ENCODE data around the gene THADA.

GRCh38 chr2:43472527-43473194 lies 123.2 kb downstream of the THADA start:
- TF ChIP-seq, protein P1, sequence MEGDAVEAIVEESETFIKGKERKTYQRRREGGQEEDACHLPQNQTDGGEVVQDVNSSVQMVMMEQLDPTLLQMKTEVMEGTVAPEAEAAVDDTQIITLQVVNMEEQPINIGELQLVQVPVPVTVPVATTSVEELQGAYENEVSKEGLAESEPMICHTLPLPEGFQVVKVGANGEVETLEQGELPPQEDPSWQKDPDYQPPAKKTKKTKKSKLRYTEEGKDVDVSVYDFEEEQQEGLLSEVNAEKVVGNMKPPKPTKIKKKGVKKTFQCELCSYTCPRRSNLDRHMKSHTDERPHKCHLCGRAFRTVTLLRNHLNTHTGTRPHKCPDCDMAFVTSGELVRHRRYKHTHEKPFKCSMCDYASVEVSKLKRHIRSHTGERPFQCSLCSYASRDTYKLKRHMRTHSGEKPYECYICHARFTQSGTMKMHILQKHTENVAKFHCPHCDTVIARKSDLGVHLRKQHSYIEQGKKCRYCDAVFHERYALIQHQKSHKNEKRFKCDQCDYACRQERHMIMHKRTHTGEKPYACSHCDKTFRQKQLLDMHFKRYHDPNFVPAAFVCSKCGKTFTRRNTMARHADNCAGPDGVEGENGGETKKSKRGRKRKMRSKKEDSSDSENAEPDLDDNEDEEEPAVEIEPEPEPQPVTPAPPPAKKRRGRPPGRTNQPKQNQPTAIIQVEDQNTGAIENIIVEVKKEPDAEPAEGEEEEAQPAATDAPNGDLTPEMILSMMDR (tag by site-specific recombination; IDR thresholded peaks at IDR 0.05): no peak
- TF ChIP-seq ZNF510 (tag by site-specific recombination; IDR thresholded peaks at IDR 0.05; ENCODE audit: insufficient replicate concordance) (no peak), ZBTB6 (tag by site-specific recombination; IDR thresholded peaks at IDR 0.05) (no peak), ZFP3 (tag by site-specific recombination; IDR thresholded peaks at IDR 0.05; ENCODE audit: low read depth) (no peak), ZBTB7A (tag by site-specific recombination; IDR thresholded peaks at IDR 0.05; ENCODE audit: low read depth) (no peak), REPIN1 (tag by site-specific recombination; IDR thresholded peaks at IDR 0.05; ENCODE audit: low read depth) (no peak)
- TF ChIP-seq, protein P2, sequence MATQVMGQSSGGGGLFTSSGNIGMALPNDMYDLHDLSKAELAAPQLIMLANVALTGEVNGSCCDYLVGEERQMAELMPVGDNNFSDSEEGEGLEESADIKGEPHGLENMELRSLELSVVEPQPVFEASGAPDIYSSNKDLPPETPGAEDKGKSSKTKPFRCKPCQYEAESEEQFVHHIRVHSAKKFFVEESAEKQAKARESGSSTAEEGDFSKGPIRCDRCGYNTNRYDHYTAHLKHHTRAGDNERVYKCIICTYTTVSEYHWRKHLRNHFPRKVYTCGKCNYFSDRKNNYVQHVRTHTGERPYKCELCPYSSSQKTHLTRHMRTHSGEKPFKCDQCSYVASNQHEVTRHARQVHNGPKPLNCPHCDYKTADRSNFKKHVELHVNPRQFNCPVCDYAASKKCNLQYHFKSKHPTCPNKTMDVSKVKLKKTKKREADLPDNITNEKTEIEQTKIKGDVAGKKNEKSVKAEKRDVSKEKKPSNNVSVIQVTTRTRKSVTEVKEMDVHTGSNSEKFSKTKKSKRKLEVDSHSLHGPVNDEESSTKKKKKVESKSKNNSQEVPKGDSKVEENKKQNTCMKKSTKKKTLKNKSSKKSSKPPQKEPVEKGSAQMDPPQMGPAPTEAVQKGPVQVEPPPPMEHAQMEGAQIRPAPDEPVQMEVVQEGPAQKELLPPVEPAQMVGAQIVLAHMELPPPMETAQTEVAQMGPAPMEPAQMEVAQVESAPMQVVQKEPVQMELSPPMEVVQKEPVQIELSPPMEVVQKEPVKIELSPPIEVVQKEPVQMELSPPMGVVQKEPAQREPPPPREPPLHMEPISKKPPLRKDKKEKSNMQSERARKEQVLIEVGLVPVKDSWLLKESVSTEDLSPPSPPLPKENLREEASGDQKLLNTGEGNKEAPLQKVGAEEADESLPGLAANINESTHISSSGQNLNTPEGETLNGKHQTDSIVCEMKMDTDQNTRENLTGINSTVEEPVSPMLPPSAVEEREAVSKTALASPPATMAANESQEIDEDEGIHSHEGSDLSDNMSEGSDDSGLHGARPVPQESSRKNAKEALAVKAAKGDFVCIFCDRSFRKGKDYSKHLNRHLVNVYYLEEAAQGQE (tag by site-specific recombination; IDR thresholded peaks at IDR 0.05): no peak

Data from HEK293 (cell line).